ENCODE data around the gene CCDC85B. TPM values are rescaled to one million over a fixed set of nuclear protein-coding genes. Genes with fewer than 3 reads are reported as not detected.

The CCDC85B gene
- total RNA-seq, 1 donor from 2014 or later, result 10.0 TPM

GRCh38 chr11:65857853-65858680 lies 32.4 kb upstream of the CCDC85B start, which contains the start of gene CFL1:
CFL1 (minus strand) TSS chr11:65858180; CDS start chr11:65858099, 81 bp downstream.
- DNase-seq (ENCODE audit: low read depth), result peak; percentile 90

GRCh38 chr11:65858681-65859087 lies 31.8 kb upstream of the CCDC85B start:
- no peak for DNase-seq (ENCODE audit: low read depth)

GRCh38 chr11:65859095-65859811 lies 31.2 kb upstream of the CCDC85B start:
- DNase-seq (ENCODE audit: low read depth), result peak; percentile 95

- no peak for DNase-seq (ENCODE audit: low read depth)
These were observed 30.6 kb upstream of the CCDC85B start for GRCh38 chr11:65859812-65860277.

GRCh38 chr11:65860278-65861164 lies 30.0 kb upstream of the CCDC85B start, which contains the start of gene MUS81:
MUS81 (plus strand) TSS chr11:65860433; CDS start chr11:65860754, 321 bp downstream.
- DNase-seq (ENCODE audit: low read depth), result peak; percentile 93

GRCh38 chr11:65861165-65861505 lies 29.3 kb upstream of the CCDC85B start:
- no peak for DNase-seq (ENCODE audit: low read depth)

GRCh38 chr11:65861533-65862183 lies 28.8 kb upstream of the CCDC85B start:
- DNase-seq (ENCODE audit: low read depth), result no peak

GRCh38 chr11:65862191-65862735 lies 28.2 kb upstream of the CCDC85B start:
- no peak for DNase-seq (ENCODE audit: low read depth)

- no peak for DNase-seq (ENCODE audit: low read depth)
These were observed 27.3 kb upstream of the CCDC85B start for GRCh38 chr11:65862941-65863888.

- DNase-seq (ENCODE audit: low read depth), result no peak
These were observed 26.4 kb upstream of the CCDC85B start for GRCh38 chr11:65863889-65864705.

GRCh38 chr11:65864706-65865471 lies 25.6 kb upstream of the CCDC85B start:
- no peak for DNase-seq (ENCODE audit: low read depth)

GRCh38 chr11:65865550-65866172 lies 24.8 kb upstream of the CCDC85B start:
- no peak for DNase-seq (ENCODE audit: low read depth)

- no peak for DNase-seq (ENCODE audit: low read depth)
These were observed 23.8 kb upstream of the CCDC85B start for GRCh38 chr11:65866509-65867283.

GRCh38 chr11:65867284-65868071 lies 23.0 kb upstream of the CCDC85B start:
- DNase-seq (ENCODE audit: low read depth), result no peak

GRCh38 chr11:65868076-65868667 lies 22.3 kb upstream of the CCDC85B start:
- no peak for DNase-seq (ENCODE audit: low read depth)

GRCh38 chr11:65868907-65869306 lies 21.6 kb upstream of the CCDC85B start:
- DNase-seq (ENCODE audit: low read depth), result no peak
